ENCODE data around the gene ANKRD33B. TPM values are rescaled to one million over a fixed set of nuclear protein-coding genes. Genes with fewer than 3 reads are reported as not detected.

ANKRD33B gene
- total and polyA plus RNA-seq, 2 of the 8 experiments (the other 6 are each of a cell fraction or from before 2014, with no cell fraction given) = 6.9 to 20.6 TPM

- H2BK120ac ChIP-seq (replicated peaks; ENCODE audit: low read depth, low read length) = no peak overlapping the region
- H3K36me3 ChIP-seq (ENCODE audit: control insufficient read depth in 2 of 4, insufficient read depth in 4 of 4, low read length in 3 of 4) = no peaks in the 10 kb centered on the region
- H4K8ac ChIP-seq (ENCODE audit: extremely low read depth, insufficient read depth, low read length) = no peak overlapping the region
- H3K79me1 ChIP-seq (ENCODE audit: low read depth, low read length) = no peaks in the 10 kb centered on the region
- no peak overlapping the region for H3K23ac ChIP-seq (ENCODE audit: insufficient read length)
- H2BK15ac ChIP-seq (ENCODE audit: low read length) = no peak overlapping the region
- H4K5ac ChIP-seq (ENCODE audit: insufficient read length, low read depth, low read length) = no peak overlapping the region
- ChIA-PET CTCF (ENCODE audit: partially characterized antibody) (interaction anchor here (0.7 to 3.8 kb wide), 17 partner anchors 8 to 169 kb away, joined by 3 to 16 read pairs (median 3); no protein-coding TSS in a partner anchor), POLR2A (ENCODE audit: partially characterized antibody) (no interaction called here)
- FAIRE-seq = no peak
- H3K9ac ChIP-seq (replicated peaks in 1 of 4; ENCODE audit: extremely low read depth in 1 of 4, low read depth in 3 of 4, low read length in 3 of 4) = no peak overlapping the region
- no peak overlapping the region for H3K14ac ChIP-seq (ENCODE audit: insufficient read length)
- no peak overlapping the region for H3K4ac ChIP-seq (replicated peaks; ENCODE audit: insufficient read length, low read depth, low read length)
- 89% methylated on average over 4 of the region's 4 CpGs; no CpG with 5 or more reads in 1 of the 2 experiments for WGBS, 2 experiments (ENCODE audit: extremely low coverage in 1 of 2, insufficient coverage in 1 of 2, insufficient read length in 1 of 2, insufficient replicate concordance in 2 of 2, low coverage in 1 of 2, low lambda C conversion rate in 2 of 2, missing lambda C conversion rate in 1 of 2)
- DNase-seq (ENCODE audit: low read depth in 1 of 2, low spot score in 2 of 2) = no peak
- no peaks in the 10 kb centered on the region for H4K20me1 ChIP-seq (replicated peaks in 1 of 2; ENCODE audit: control insufficient read depth in 1 of 2, insufficient read depth in 2 of 2, low read length in 2 of 2)
- H3K4me2 ChIP-seq (ENCODE audit: insufficient read depth in 1 of 2, low read depth in 2 of 2, low read length in 2 of 2) = no peak overlapping the region
- no peak overlapping the region for H2BK20ac ChIP-seq (ENCODE audit: low read length)
- H3K23me2 ChIP-seq (ENCODE audit: low read depth, low read length) = no peaks in the 10 kb centered on the region
- H2AFZ ChIP-seq (ENCODE audit: low read length) = no peak overlapping the region
- H3K27ac ChIP-seq (ENCODE audit: low read depth, low read length) = no peak overlapping the region
- H2AK5ac ChIP-seq (ENCODE audit: low read depth, low read length) = no peak overlapping the region
- TF ChIP-seq ASH2L (IDR thresholded peaks at IDR 0.05; ENCODE audit: low read length) = no peak
- no peak for TF ChIP-seq SIX5 (IDR thresholded peaks at IDR 0.05; ENCODE audit: low read depth, low read length)
- TF ChIP-seq CTBP2 (IDR thresholded peaks at IDR 0.05; ENCODE audit: borderline replicate concordance, insufficient read depth, insufficient read length, low read length) = no peak
- no peak for TF ChIP-seq GABPA (IDR thresholded peaks at IDR 0.05; ENCODE audit: borderline replicate concordance, insufficient read depth, low read length)
- TF ChIP-seq SIRT6 (IDR thresholded peaks at IDR 0.05; ENCODE audit: low read length) = no peak
- no peak for TF ChIP-seq EGR1 (IDR thresholded peaks at IDR 0.05; ENCODE audit: borderline replicate concordance, low read depth, low read length)
- TF ChIP-seq CBX8 (IDR thresholded peaks at IDR 0.05; ENCODE audit: borderline replicate concordance, low read depth, low read length) = no peak
- TF ChIP-seq ATF3 (IDR thresholded peaks at IDR 0.05; ENCODE audit: insufficient read depth, low read depth, low read length) = no peak
- TF ChIP-seq EP300 (IDR thresholded peaks at IDR 0.05; ENCODE audit: borderline replicate concordance in 1 of 2, low read depth in 2 of 2, low read length in 2 of 2) = no peak
- no peak overlapping the region for H4K91ac ChIP-seq (replicated peaks; ENCODE audit: insufficient read length, low read length)
- no peak overlapping the region for H2BK12ac ChIP-seq (ENCODE audit: low read depth, low read length)
- H3K56ac ChIP-seq (replicated peaks; ENCODE audit: insufficient read length, low read depth, low read length) = no peak overlapping the region
- H3K27me3 ChIP-seq (replicated peaks in 1 of 4; ENCODE audit: control insufficient read depth in 3 of 4, extremely low read depth in 1 of 4, insufficient read depth in 3 of 4, low read length in 3 of 4) = no peaks in the 10 kb centered on the region
- no peaks in the 10 kb centered on the region for H3K79me2 ChIP-seq (ENCODE audit: control insufficient read depth in 1 of 2, insufficient read depth in 2 of 2, low read length in 2 of 2)
- H3K9me3 ChIP-seq (ENCODE audit: insufficient read depth in 2 of 2, low read depth in 1 of 2, low read length in 1 of 2) = peaks cover 5 to 9% of the 10 kb centered on the region in 2 experiments
- H3K4me3 ChIP-seq (ENCODE audit: extremely low read depth in 1 of 4, insufficient read depth in 2 of 4, low read depth in 3 of 4, low read length in 4 of 4) = no peak overlapping the region
- H3K18ac ChIP-seq (ENCODE audit: extremely low read depth, low read length) = no peak overlapping the region
- H3K4me1 ChIP-seq (replicated peaks in 1 of 4; ENCODE audit: control insufficient read depth in 3 of 4, insufficient read depth in 4 of 4, low read length in 3 of 4) = peaks cover 0 to 5% (median 3%) of the 10 kb centered on the region in 4 experiments; a peak in 4 of 7 replicates
- H2BK5ac ChIP-seq (ENCODE audit: low read depth, low read length) = no peak overlapping the region
Measured at GRCh38 chr5:10520706-10521105, 43.2 kb upstream of the ANKRD33B start.
